ENCODE results near the gene RBP5.

The RBP5 gene

DNA sequence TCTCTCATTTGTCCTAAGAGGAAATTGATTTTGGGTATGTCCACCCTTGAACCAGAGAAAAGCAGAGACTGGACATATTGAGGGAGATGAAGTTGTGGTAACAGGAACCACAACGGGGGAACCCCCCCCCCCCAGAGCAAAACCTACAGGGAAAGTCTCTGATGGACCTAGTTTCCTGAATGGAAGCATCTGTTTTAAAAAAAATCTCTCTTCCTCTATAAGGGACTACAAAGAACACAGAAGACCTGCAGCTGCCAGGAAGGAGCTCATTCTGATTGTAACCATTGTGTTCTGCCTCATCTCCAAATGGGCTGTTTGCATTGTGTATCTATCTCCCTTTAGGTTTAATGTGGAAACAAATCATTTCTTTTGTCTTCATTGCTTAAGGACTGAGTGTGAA, 54.7 kb downstream of the RBP5 start:
- DNase-seq (ENCODE audit: low read depth) = no peak
